ENCODE results near the gene PMPCA.

- no peak for TF ChIP-seq POLR2A (IDR thresholded peaks at IDR 0.05)
- TF ChIP-seq CTCF (IDR thresholded peaks at IDR 0.05) = no peak
- TF ChIP-seq EP300 (IDR thresholded peaks at IDR 0.05) = no peak
Observed at GRCh38 chr9:136403538-136403914, 6.9 kb upstream of the PMPCA start.

Measured in gastroesophageal sphincter (tissue), 3 donors.